ENCODE results near the gene SLC25A29.
"Not testable (repeated sequence)": the region's sequence is repeated elsewhere in the genome, so short reads cannot be mapped to it uniquely, and the experiment has no call there.

The SLC25A29 gene

GRCh38 chr14:100309028-100309737 is 2.9 kb upstream of the SLC25A29 start:
- DNase-seq = no peak

DNA sequence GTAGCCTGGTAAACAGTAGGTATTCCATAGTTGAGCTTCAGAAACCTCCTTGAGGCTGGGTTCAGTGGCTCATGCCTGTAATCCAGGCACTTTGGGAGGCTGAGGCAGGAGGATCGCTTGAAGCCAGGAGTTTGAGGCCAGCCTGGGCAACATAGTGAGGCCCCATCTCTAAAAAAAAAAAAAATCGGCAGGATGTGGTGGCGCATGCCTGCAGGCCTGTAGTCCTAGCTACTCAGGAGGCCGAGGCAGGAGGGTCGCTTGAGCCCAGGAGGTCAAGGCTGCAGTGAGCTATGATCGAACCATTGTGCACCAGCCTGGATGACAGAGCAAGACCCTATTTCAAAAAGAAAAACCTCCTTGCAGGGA is 2.2 kb upstream of the SLC25A29 start:
- not testable (repeated sequence) for DNase-seq

DNA sequence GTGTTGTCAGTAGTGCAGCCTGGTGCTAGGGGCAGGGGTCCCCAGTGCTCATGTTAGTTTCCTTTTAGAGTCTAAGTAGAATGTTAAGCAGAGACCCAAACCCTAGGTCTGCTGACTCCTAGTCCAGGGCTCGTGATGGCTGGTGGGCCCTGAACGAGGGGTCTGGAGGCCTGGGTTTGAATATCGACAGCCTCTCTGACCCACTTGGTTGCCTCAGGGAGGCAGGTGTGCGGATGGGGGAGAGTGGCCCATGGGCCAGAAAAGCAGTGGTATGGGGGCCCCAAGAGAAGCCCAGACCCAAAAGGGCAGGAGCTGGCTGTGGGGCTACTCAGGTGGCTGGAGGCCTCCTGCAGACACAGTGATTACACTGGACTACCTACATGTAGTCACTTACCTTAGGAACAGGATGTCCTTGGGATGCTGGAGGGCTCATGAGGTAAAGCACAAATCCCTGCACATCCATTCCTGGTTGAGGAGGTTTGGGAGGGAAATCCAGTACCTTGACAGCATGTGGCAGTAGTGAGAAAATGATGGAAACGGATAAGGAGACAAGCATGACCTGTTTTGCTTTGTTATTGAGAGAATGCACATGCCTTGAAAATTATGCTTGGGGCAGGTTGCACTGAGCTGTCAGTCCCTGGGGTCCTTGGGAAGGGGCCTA is 1.7 kb upstream of the SLC25A29 start:
- DNase-seq = no peak

DNA sequence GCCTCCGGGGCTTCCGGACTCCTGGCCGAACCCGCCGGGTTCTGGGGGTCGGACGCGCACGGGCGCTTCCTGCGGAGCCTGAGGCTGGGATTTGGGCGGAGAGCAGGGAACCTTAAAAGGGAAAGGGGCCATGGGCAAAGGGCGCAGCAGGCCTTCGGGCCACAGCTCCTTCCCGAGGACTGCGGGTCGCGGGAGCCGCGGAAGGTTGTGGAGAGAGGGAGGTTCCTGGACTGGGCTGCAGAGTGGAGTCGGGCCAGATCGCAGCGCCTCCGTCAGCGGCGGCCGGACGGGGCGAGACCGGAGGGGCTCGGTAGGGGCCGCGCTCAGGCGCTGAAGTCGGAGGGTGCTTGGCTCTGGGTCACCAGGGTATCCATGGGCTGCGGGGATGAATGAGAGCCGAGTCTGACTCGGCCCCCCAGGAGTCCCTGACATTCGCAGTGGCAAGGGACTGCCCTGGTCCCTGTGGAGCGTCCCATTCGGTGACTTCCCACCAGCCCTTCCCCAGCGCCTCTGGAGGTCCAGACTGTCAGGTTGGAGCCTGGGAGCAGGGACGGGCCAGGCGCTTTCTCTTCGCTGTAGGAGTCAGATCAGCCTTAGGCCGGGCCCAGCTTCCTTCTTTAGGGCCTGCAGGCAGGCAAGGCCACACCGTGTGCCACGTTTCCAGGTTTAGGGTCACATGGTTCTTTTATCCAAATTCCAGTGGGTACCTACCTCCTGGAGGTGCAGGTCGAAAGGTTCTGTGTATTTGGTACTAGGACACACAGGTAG is 938 bp upstream of the SLC25A29 start:
- DNase-seq = no peak

GRCh38 chr14:100305324-100306100 is 732 bp downstream of the SLC25A29 start:
- no peak for DNase-seq

DNA sequence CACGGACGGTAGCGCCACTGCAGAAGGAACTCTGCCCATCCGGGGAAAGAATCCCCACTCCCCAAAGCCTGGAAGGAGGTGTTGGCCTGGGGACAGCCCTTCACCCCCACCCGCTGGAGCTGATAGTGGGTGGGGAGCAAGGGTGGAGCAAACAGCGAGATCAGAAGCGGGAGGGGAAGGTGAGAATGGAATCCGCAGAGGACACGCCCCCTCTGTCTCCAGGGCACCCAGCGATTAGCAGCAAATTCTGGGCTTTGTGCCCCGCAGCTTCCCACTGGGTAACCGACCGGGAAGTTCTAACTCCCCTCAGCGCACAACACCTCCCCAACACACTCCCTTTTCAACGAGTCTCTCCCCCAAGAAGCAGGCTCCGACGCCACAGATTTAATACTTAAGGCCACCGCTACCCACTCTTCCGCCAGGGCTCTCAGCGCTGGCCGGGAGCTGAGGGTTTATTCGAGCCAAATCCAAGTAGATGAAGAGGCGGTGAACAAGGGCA is 1.4 kb downstream of the SLC25A29 start:
- DNase-seq = no peak

- DNase-seq = no peak
Measured at GRCh38 chr14:100303925-100304324, 2.3 kb downstream of the SLC25A29 start.

- no peak for DNase-seq
Measured at GRCh38 chr14:100303179-100303578, 3.1 kb downstream of the SLC25A29 start.

GRCh38 chr14:100302616-100303015 is 3.6 kb downstream of the SLC25A29 start:
- no peak for DNase-seq

DNA sequence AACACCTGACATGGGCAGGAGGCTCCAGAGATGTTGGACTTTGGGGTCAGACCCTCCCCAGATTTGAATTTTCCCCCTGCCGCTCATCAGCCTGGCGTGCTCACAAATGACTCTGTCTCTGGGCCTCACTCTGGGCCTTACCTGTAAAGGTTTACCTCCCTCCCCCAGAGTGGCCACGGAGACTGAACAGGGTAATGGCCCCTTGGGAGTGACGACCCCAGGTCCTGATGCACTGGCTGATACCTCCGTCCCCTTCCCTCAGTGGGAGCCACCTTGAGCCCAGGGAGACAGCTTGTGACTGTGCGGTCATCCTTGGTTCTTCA is 7.0 kb downstream of the SLC25A29 start:
- DNase-seq = no peak

DNA sequence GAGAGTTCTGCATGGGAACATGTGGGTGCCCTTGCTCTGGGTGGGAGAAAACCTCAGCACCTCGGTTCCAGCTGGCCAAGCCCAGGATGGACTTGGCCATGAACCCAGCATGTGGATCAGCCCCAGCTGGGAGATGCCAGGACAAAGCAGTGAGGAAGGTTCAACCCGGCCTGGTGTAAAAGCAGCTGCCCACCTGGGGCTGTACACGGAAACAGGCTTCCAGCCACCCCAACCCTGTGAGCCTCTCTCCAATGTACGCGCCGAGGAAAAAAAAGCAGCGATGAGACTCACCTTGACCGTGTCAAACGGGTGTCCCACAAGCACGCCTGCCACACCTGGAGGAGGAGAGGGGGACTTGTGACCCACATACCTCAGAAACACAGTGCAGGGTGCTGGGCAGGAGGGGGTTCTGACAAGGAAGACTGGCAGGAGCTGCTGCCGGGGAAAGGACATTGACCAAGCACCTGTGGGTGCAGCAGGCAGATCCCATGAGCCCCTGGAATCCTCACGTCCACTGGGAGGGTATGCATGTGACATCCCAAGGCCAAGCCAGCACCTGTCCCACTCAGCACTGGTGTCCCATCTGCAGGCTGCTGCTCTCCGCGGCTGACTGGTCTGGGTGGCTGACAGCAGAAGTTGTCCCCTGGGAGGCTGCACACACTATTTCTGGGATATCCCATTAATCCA is 7.5 kb downstream of the SLC25A29 start:
- DNase-seq = no peak

- DNase-seq = no peak
Measured at GRCh38 chr14:100297320-100298300, 8.6 kb downstream of the SLC25A29 start.

DNA sequence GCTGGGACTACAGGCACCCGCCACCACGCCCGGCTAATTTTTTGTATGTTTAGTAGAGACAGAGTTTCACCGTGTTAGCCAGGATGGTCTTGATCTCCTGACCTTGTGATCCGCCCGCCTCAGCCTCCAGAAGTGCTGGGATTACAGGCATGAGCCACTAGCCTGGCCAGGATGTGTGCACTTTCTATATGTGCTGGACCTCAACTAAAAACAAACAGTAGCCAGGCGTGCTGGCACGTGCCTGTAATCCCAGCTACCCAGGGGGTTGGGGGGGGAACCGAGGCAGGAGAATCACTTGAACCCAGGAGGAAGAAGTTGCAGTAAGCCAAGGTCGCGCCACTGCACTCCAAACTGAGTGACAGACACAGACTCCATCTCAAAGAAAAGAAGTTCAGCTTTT is 9.5 kb downstream of the SLC25A29 start:
- DNase-seq = not testable (repeated sequence)

GRCh38 chr14:100296106-100296651 is 10.1 kb downstream of the SLC25A29 start:
- DNase-seq = no peak

- DNase-seq = no peak
Measured at GRCh38 chr14:100295376-100296105, 10.7 kb downstream of the SLC25A29 start.

- no peak for DNase-seq
Measured at GRCh38 chr14:100294963-100295330, 11.3 kb downstream of the SLC25A29 start.

DNA sequence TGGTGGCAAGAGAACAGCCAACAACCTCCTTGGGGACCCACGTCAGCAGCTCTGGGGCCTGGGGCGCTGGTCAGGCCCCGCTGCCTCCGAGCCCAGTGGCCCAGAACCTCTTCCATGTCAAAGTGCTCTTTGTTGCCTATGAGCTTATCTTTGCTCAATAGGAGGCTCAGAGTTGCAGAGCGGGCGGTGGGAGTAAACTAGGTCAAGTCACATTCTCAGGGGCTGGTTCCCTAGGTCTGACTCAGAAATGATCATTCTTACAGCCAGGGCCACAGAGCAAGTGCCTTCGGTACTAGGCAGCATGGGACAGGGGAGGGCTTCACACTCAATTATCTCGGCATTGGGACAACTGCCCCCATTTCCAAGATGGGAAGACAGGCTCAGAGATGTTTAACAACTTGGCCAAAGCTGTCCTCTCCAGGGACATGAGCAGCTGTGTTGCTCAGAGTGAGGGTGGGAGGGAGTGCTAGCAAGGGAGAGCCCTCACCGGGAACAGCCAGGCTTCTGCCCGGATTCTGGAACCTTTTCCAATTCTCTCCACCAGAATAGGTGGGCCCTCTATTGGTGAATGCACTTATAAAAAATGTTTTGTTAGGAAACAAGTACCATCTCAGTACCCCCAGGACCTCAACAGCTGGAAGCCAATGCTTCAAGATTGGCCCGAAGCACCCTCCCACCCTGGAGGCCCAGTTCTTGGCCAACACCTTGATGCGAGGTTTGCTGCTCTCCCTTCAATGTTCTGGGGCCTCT is 11.9 kb downstream of the SLC25A29 start:
- no peak for DNase-seq

- no peak for DNase-seq
Measured at GRCh38 chr14:100293497-100294212, 12.6 kb downstream of the SLC25A29 start.

Measured in NCI-H1930 (cell line).